ES-I3 (cell line): ENCODE results near the gene VDR.

ENCODE experiments used
- H3K36me3 ChIP-seq: 2 replicates; pipeline ENCODE4 v1.6.1; 2013; ENCODE audit warnings: mild to moderate bottlenecking, low read length, control low read depth, moderate library complexity; ENCODE audit not compliant: insufficient read depth
- H3K4me1 ChIP-seq: 2 replicates; pipeline ENCODE4 v1.6.1; 2013; ENCODE audit warnings: mild to moderate bottlenecking, control low read depth, low read length; ENCODE audit not compliant: insufficient read depth
- H3K9ac ChIP-seq: 2 replicates; pipeline ENCODE4 v1.6.1; 2013; ENCODE audit warnings: low read depth, mild to moderate bottlenecking, low read length, moderate library complexity
- H3K9me3 ChIP-seq: 2 replicates; pipeline ENCODE4 v1.6.1; 2013; ENCODE audit warnings: mild to moderate bottlenecking, low read length, moderate library complexity; ENCODE audit not compliant: control insufficient read depth, insufficient read depth

The VDR gene

GRCh38 chr12:47799357-47799955 lies 105.3 kb downstream of the VDR start:
- H3K9me3 ChIP-seq = no peaks in the 10 kb centered on the region
- peaks cover 13% of the 10 kb centered on the region; the same call in 1 of the 2 replicates for H3K4me1 ChIP-seq
- H3K9ac ChIP-seq = no peak overlapping the region
- peaks cover 4% of the 10 kb centered on the region; the same call in 1 of the 2 replicates for H3K36me3 ChIP-seq

- H3K9me3 ChIP-seq = no peaks in the 10 kb centered on the region
- peaks cover 13% of the 10 kb centered on the region; the same call in 1 of the 2 replicates for H3K4me1 ChIP-seq
- H3K9ac ChIP-seq = no peak overlapping the region
- peaks cover 5% of the 10 kb centered on the region; the same call in 1 of the 2 replicates for H3K36me3 ChIP-seq
These were observed 106.3 kb downstream of the VDR start for GRCh38 chr12:47798382-47798948.

GRCh38 chr12:47797441-47797840 lies 107.4 kb downstream of the VDR start:
- H3K36me3 ChIP-seq = peaks cover 11% of the 10 kb centered on the region
- no peak overlapping the region for H3K9ac ChIP-seq
- no peaks in the 10 kb centered on the region for H3K9me3 ChIP-seq

GRCh38 chr12:47795814-47796411 lies 108.9 kb downstream of the VDR start:
- Histone ChIP-seq H3K9ac (no peak overlapping the region), H3K4me1 (no peaks in the 10 kb centered on the region), H3K9me3 (no peaks in the 10 kb centered on the region), H3K36me3 (peaks cover 13% of the 10 kb centered on the region)

More at GRCh38 chr12:47797441-47797840, 107.4 kb downstream of the VDR start:
- peaks cover 7% of the 10 kb centered on the region; the same call in 1 of the 2 replicates for H3K4me1 ChIP-seq

GRCh38 chr12:47795121-47795813 lies 109.5 kb downstream of the VDR start:
- H3K36me3 ChIP-seq = peaks cover 13% of the 10 kb centered on the region

GRCh38 chr12:47794679-47795078 lies 110.1 kb downstream of the VDR start:
- H3K36me3 ChIP-seq = peaks cover 13% of the 10 kb centered on the region
- H3K9ac ChIP-seq = no peak overlapping the region
- H3K9me3 ChIP-seq = no peaks in the 10 kb centered on the region
- H3K4me1 ChIP-seq = no peaks in the 10 kb centered on the region

More at GRCh38 chr12:47795121-47795813, 109.5 kb downstream of the VDR start:
- no peaks in the 10 kb centered on the region for H3K4me1 ChIP-seq
- no peaks in the 10 kb centered on the region for H3K9me3 ChIP-seq
- H3K9ac ChIP-seq = no peak overlapping the region

GRCh38 chr12:47793015-47793681 lies 111.6 kb downstream of the VDR start:
- H3K4me1 ChIP-seq = no peaks in the 10 kb centered on the region
- no peak overlapping the region for H3K9ac ChIP-seq
- H3K9me3 ChIP-seq = no peaks in the 10 kb centered on the region
- H3K36me3 ChIP-seq = peaks cover 13% of the 10 kb centered on the region

- Histone ChIP-seq H3K4me1 (no peaks in the 10 kb centered on the region), H3K9me3 (no peaks in the 10 kb centered on the region), H3K36me3 (peaks cover 15% of the 10 kb centered on the region), H3K9ac (no peak overlapping the region)
These were observed 112.9 kb downstream of the VDR start for GRCh38 chr12:47791874-47792273.
